PC-3 (cell line): ENCODE results near the gene DLST.

Experiments used
- EZH2 ChIP-seq: fragments of 300-600 bp; sonication (generic); IDR thresholded peaks from one replicate; pipeline ENCODE4 v1.6.1; 2017; ENCODE audit warnings: antibody characterized with exemption, mild to moderate bottlenecking, low read length; ENCODE audit not compliant: unreplicated experiment
- TF ChIP-seq, protein P1 (sequence below): fragments of 300-600 bp; sonication (generic); conservative IDR thresholded peaks from 2 replicates; pipeline ENCODE4 v1.5.1; 2017; ENCODE audit warnings: antibody characterized with exemption, low read depth, mild to moderate bottlenecking, low read length

DNA sequence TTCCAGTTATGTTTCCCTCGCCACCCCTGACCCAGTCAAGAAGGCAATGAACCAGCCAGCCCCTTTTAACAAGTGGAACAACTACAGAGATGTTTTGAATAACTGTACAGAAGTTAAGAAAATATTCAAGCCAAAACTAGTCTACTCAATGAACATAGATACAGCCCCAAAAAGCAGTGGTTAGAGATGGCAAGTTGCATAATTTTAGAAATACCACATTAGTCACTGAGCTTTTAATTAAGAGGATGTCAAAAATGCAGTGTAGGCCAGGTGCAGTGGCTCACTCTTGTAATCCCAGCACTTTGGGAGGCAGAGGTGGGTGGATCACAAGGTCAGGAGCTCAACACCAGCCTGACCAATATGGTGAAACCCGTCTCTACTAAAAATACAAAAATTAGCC lies 32.9 kb upstream of the DLST start:
- TF ChIP-seq, protein P1, sequence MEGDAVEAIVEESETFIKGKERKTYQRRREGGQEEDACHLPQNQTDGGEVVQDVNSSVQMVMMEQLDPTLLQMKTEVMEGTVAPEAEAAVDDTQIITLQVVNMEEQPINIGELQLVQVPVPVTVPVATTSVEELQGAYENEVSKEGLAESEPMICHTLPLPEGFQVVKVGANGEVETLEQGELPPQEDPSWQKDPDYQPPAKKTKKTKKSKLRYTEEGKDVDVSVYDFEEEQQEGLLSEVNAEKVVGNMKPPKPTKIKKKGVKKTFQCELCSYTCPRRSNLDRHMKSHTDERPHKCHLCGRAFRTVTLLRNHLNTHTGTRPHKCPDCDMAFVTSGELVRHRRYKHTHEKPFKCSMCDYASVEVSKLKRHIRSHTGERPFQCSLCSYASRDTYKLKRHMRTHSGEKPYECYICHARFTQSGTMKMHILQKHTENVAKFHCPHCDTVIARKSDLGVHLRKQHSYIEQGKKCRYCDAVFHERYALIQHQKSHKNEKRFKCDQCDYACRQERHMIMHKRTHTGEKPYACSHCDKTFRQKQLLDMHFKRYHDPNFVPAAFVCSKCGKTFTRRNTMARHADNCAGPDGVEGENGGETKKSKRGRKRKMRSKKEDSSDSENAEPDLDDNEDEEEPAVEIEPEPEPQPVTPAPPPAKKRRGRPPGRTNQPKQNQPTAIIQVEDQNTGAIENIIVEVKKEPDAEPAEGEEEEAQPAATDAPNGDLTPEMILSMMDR: no peak
- TF ChIP-seq EZH2: no peak
